ENCODE measurements around the gene DENND2A. TPM values are rescaled to one million over a fixed set of nuclear protein-coding genes. Genes with fewer than 3 reads are reported as not detected.
A peak's percentile ranks its signal among the peaks of the same experiment; 100 is the strongest.

The DENND2A gene
- total and polyA plus RNA-seq, 2 of the 4 experiments (the other 2 are of a cell fraction) = 7.5 to 10.3 TPM

- Histone ChIP-seq H3K4ac (ENCODE audit: low read depth, low read length) (no peak overlapping the region), H4K8ac (ENCODE audit: low read depth in 2 of 2, low read length in 2 of 2) (no peak overlapping the region), H4K5ac (ENCODE audit: low read depth, low read length) (no peak overlapping the region), H4K20me1 (ENCODE audit: insufficient read depth, low read length) (peaks cover 4% of the 10 kb centered on the region; the same call in 1 of the 2 replicates), H2AFZ (replicated peaks; ENCODE audit: low read length, poor library complexity) (peak overlapping the region; percentile 63), H3K79me1 (ENCODE audit: low read depth in 1 of 2, low read length in 2 of 2) (no peaks in the 10 kb centered on the region; a peak in 1 of 4 replicates), H2AK5ac (ENCODE audit: low read depth, low read length) (0 out of 2 replicates have a peak overlapping the region, but pooled peaks have one; percentile 14), H2AK9ac (replicated peaks; ENCODE audit: low read depth, low read length, poor library complexity) (no peak overlapping the region), H2BK20ac (ENCODE audit: low read depth, low read length) (no peak overlapping the region), H3K18ac (ENCODE audit: low read depth, low read length) (no peak overlapping the region), H3K14ac (replicated peaks; ENCODE audit: low read depth, low read length) (no peak overlapping the region), H3K36me3 (ENCODE audit: control insufficient read depth, insufficient read depth, low read length) (peaks cover 31% of the 10 kb centered on the region), H3K4me2 (ENCODE audit: low read depth, low read length) (no peak overlapping the region), H3K27ac (ENCODE audit: insufficient read depth, low read length) (no peak overlapping the region), H3K4me3 (ENCODE audit: insufficient read depth, low read depth, low read length) (no peak overlapping the region), H4K91ac (ENCODE audit: insufficient read depth, low read depth, low read length) (no peak overlapping the region), H3K9me1 (ENCODE audit: insufficient read depth, low read length) (peaks cover 13% of the 10 kb centered on the region), H3K27me3 (ENCODE audit: control insufficient read depth, insufficient read depth, low read length) (no peaks in the 10 kb centered on the region), H2BK120ac (ENCODE audit: low read depth, low read length) (no peak overlapping the region; the same call in 1 of the 2 replicates), H3K4me1 (ENCODE audit: control insufficient read depth, insufficient read depth, low read length) (peaks cover 4% of the 10 kb centered on the region; the same call in 1 of the 2 replicates), H3K56ac (ENCODE audit: extremely low read depth, insufficient read depth, low read length) (no peak overlapping the region), H3K9me3 (ENCODE audit: control insufficient read depth, insufficient read depth, low read length) (no peaks in the 10 kb centered on the region), H2BK15ac (ENCODE audit: low read depth, low read length) (no peak overlapping the region), H2BK5ac (ENCODE audit: low read depth, low read length, poor library complexity, severe bottlenecking) (no peak overlapping the region), H3K23ac (ENCODE audit: low read depth, low read length) (no peak overlapping the region), H3K9ac (ENCODE audit: low read depth, low read length) (no peak overlapping the region)
- BruUV-seq (replicated peaks) = no TSS peak
- no peak for ATAC-seq (ENCODE audit: low read depth)
- in situ Hi-C loops (cut with MboI; ENCODE audit: low sequenced_read_pairs) (no loop called here), intact Hi-C loops (cut with micrococcal nuclease) (no loop called here), dilution Hi-C loops (cut with HindIII; ENCODE audit: low sequenced_read_pairs, unreplicated experiment) (no loop called here)
- ChIA-PET POLR2A (ENCODE audit: unreplicated experiment) (no interaction called here), CTCF (no interaction called here)
- TF ChIP-seq CEBPB (IDR thresholded peaks at IDR 0.05; ENCODE audit: low read depth, low read length) = no peak
- no peak for TF ChIP-seq RAD21 (IDR thresholded peaks at IDR 0.05; ENCODE audit: low read length)
- TF ChIP-seq USF2 (IDR thresholded peaks at IDR 0.05; ENCODE audit: low read depth, low read length) = no peak
- no peak for TF ChIP-seq POLR2A (IDR thresholded peaks at IDR 0.05; ENCODE audit: low read depth, low read length)
- no peak for TF ChIP-seq SMC3 (IDR thresholded peaks at IDR 0.05; ENCODE audit: low read depth, low read length)
- TF ChIP-seq CHD1 (IDR thresholded peaks at IDR 0.05; ENCODE audit: low read depth, low read length) = no peak
- no peak for DNase-seq
- 95% methylated on average over 3 of the region's 9 CpGs; no CpG with 5 or more reads in 1 of the 2 experiments for WGBS, 2 experiments (ENCODE audit: extremely low coverage in 2 of 2, insufficient read length in 1 of 2)
These were observed 114.4 kb downstream of the DENND2A start for GRCh38 chr7:140526214-140526613.

All from IMR-90 (cell line).